H1 (cell line): ENCODE results near the gene CREB1. TPM values are rescaled to one million over a fixed set of nuclear protein-coding genes. Genes with fewer than 3 reads are reported as not detected.
"Not testable (repeated sequence)": the region's sequence is repeated elsewhere in the genome, so short reads cannot be mapped to it uniquely, and the experiment has no call there.

ENCODE experiments used
- CTCF ChIA-PET: fragments of 300-600 bp; sonication (Branson Sonifier 250); formaldehyde crosslinking; loops from one replicate; lab custom pipeline; 2021; ENCODE audit not compliant: partially characterized antibody; lab: Charles Lee
- POLR2A ChIA-PET: fragments of 300-600 bp; sonication (Branson Sonifier 250); formaldehyde crosslinking; loops from one replicate; lab custom pipeline; 2021; ENCODE audit warnings: inconsistent platforms; ENCODE audit not compliant: partially characterized antibody; lab: Charles Lee
- DNase-seq, 2 experiments: peaks; one replicate each; pipeline versions ENCODE4 v3.0.0 to v3.0.0-alpha.2; 2010 to 2022; ENCODE audit warnings: low spot score in 2 of 2, low read depth in 1 of 2, mixed read lengths in 1 of 2
- FAIRE-seq: peaks from 2 replicates; lab custom pipeline; 2011; peaks lifted over from hg19 to GRCh38; lab: Jason Lieb, UNC
- H2AFZ ChIP-seq: 2 replicates; pipeline ENCODE4 v1.8.1; 2012; ENCODE audit warnings: low read length, inconsistent platforms
- H2AK5ac ChIP-seq: 2 replicates; pipeline ENCODE4 v1.6.1; 2013; ENCODE audit warnings: low read depth, low read length
- H2BK120ac ChIP-seq: replicated peaks from 2 replicates; pipeline ENCODE3; 2013; ENCODE audit warnings: low read depth, low read length, inconsistent platforms
- H2BK12ac ChIP-seq: 2 replicates; pipeline ENCODE4 v1.6.1; 2013; ENCODE audit warnings: low read depth, low read length
- H2BK15ac ChIP-seq: 2 replicates; pipeline ENCODE4 v1.6.1; 2013; ENCODE audit warnings: low read length
- H2BK20ac ChIP-seq: 2 replicates; pipeline ENCODE4 v1.6.1; 2013; ENCODE audit warnings: low read length
- H2BK5ac ChIP-seq: 2 replicates; pipeline ENCODE4 v1.6.1; 2013; ENCODE audit warnings: low read depth, low read length
- H3K14ac ChIP-seq: 2 replicates; pipeline ENCODE4 v1.6.1; 2013; ENCODE audit warnings: inconsistent platforms; ENCODE audit not compliant: insufficient read length
- H3K18ac ChIP-seq: 2 replicates; pipeline ENCODE4 v1.6.1; 2013; ENCODE audit warnings: low read length; ENCODE audit errors: extremely low read depth
- H3K23ac ChIP-seq: 2 replicates; pipeline ENCODE4 v1.6.1; 2013; ENCODE audit warnings: inconsistent platforms; ENCODE audit not compliant: insufficient read length
- H3K23me2 ChIP-seq: 2 replicates; pipeline ENCODE4 v1.6.1; 2013; ENCODE audit warnings: low read depth, low read length
- H3K27ac ChIP-seq: 2 replicates; pipeline ENCODE4 v1.6.1; 2011; ENCODE audit warnings: low read depth, low read length, inconsistent platforms
- H3K27me3 ChIP-seq, 4 experiments: replicated peaks in 1 of 4; 1 replicate in 1 of 4; 2 replicates in 3 of 4; pipeline versions ENCODE4 v1.6.1 to v1.8.1; 2011 to 2013; ENCODE audit warnings: low read length in 3 of 4, mild to moderate bottlenecking in 3 of 4, inconsistent platforms in 2 of 4, mixed read lengths in 2 of 4, moderate library complexity in 1 of 4; ENCODE audit not compliant: control insufficient read depth in 3 of 4, insufficient read depth in 3 of 4; ENCODE audit errors: extremely low read depth in 1 of 4
- H3K36me3 ChIP-seq, 4 experiments: 2 replicates each; pipeline versions ENCODE4 v1.6.1 to v1.8.1; 2011 to 2013; ENCODE audit warnings: mild to moderate bottlenecking in 4 of 4, low read length in 3 of 4, moderate library complexity in 2 of 4, control low read depth in 1 of 4, inconsistent platforms in 1 of 4; ENCODE audit not compliant: insufficient read depth in 4 of 4, control insufficient read depth in 2 of 4
- H3K4ac ChIP-seq: replicated peaks from 2 replicates; pipeline ENCODE3; 2013; ENCODE audit warnings: low read length, low read depth, mixed read lengths, inconsistent platforms; ENCODE audit not compliant: insufficient read length
- H3K4me1 ChIP-seq, 4 experiments: replicated peaks in 1 of 4; 1 replicate in 1 of 4; 2 replicates in 3 of 4; pipeline versions ENCODE4 v1.6.1 to v1.8.1; 2011 to 2013; ENCODE audit warnings: low read length in 3 of 4, inconsistent platforms in 2 of 4, mixed read lengths in 1 of 4; ENCODE audit not compliant: insufficient read depth in 4 of 4, control insufficient read depth in 3 of 4
- H3K4me2 ChIP-seq, 2 experiments: 2 replicates each; pipeline versions ENCODE4 v1.6.1 to v1.8.1; 2011 to 2013; ENCODE audit warnings: low read depth in 2 of 2, low read length in 2 of 2, control low read depth in 1 of 2, inconsistent platforms in 1 of 2, mild to moderate bottlenecking in 1 of 2; ENCODE audit not compliant: insufficient read depth in 1 of 2
- H3K4me3 ChIP-seq, 4 experiments: fragments of 200-600, 300-600 bp in 1 of 4; sonication (generic), shearing (Covaris generic), sonication (Bioruptor Twin) in 1 of 4; 2 replicates each; pipeline versions ENCODE4 v1.5.1 to v1.8.1; 2011 to 2016; ENCODE audit warnings: low read length in 4 of 4, low read depth in 3 of 4, control low read depth in 2 of 4, inconsistent platforms in 2 of 4, mild to moderate bottlenecking in 2 of 4, mixed read lengths in 1 of 4, moderate library complexity in 1 of 4; ENCODE audit not compliant: insufficient read depth in 2 of 4; ENCODE audit errors: extremely low read depth in 1 of 4
- H3K56ac ChIP-seq: replicated peaks from 2 replicates; pipeline ENCODE3; 2013; ENCODE audit warnings: low read depth, mild to moderate bottlenecking, mixed read lengths, low read length, inconsistent platforms; ENCODE audit not compliant: insufficient read length
- H3K79me1 ChIP-seq: 2 replicates; pipeline ENCODE4 v1.6.1; 2013; ENCODE audit warnings: low read depth, low read length, control low read depth
- H3K79me2 ChIP-seq, 2 experiments: 2 replicates each; pipeline versions ENCODE4 v1.6.1 to v1.8.1; 2012 to 2013; ENCODE audit warnings: low read length in 2 of 2, mild to moderate bottlenecking in 2 of 2, inconsistent platforms in 1 of 2; ENCODE audit not compliant: insufficient read depth in 2 of 2, control insufficient read depth in 1 of 2
- H3K9ac ChIP-seq, 4 experiments: replicated peaks in 1 of 4; 1 replicate in 1 of 4; 2 replicates in 3 of 4; pipeline versions ENCODE4 v1.6.1 to v1.8.1; 2011 to 2013; ENCODE audit warnings: low read depth in 3 of 4, low read length in 3 of 4, control low read depth in 2 of 4, mild to moderate bottlenecking in 2 of 4, moderate library complexity in 2 of 4, inconsistent platforms in 1 of 4; ENCODE audit errors: extremely low read depth in 1 of 4
- H3K9me3 ChIP-seq, 2 experiments: 2 replicates each; pipeline versions ENCODE4 v1.6.1 to v1.8.1; 2012 to 2013; ENCODE audit warnings: mild to moderate bottlenecking in 2 of 2, moderate library complexity in 2 of 2, control low read depth in 1 of 2, inconsistent platforms in 1 of 2, low read depth in 1 of 2, low read length in 1 of 2, mixed read lengths in 1 of 2; ENCODE audit not compliant: insufficient read depth in 2 of 2
- H4K20me1 ChIP-seq, 2 experiments: replicated peaks in 1 of 2; 2 replicates each; pipeline versions ENCODE3 to v1.8.1; 2011 to 2013; ENCODE audit warnings: inconsistent platforms in 2 of 2, low read length in 2 of 2, mild to moderate bottlenecking in 1 of 2; ENCODE audit not compliant: insufficient read depth in 2 of 2, control insufficient read depth in 1 of 2
- H4K5ac ChIP-seq: 2 replicates; pipeline ENCODE4 v1.6.1; 2013; ENCODE audit warnings: low read length, low read depth, mixed read lengths, inconsistent platforms; ENCODE audit not compliant: insufficient read length
- H4K8ac ChIP-seq: 2 replicates; pipeline ENCODE4 v1.8.0; 2013; ENCODE audit warnings: mild to moderate bottlenecking, moderate library complexity, low read length, inconsistent platforms; ENCODE audit not compliant: insufficient read depth; ENCODE audit errors: extremely low read depth
- H4K91ac ChIP-seq: replicated peaks from 2 replicates; pipeline ENCODE3; 2013; ENCODE audit warnings: low read length, mixed read lengths, inconsistent platforms; ENCODE audit not compliant: insufficient read length
- HDAC2 ChIP-seq, 2 experiments: fragments of 300-600 bp in 1 of 2; sonication (generic) in 1 of 2; IDR thresholded peaks; 2 replicates each; pipeline ENCODE4 v1.6.1; 2011 to 2012; ENCODE audit warnings: low read depth in 2 of 2, low read length in 2 of 2, mild to moderate bottlenecking in 2 of 2, moderate library complexity in 2 of 2, borderline replicate concordance in 1 of 2, inconsistent platforms in 1 of 2
- KDM4A ChIP-seq: IDR thresholded peaks from one replicate; pipeline ENCODE4 v1.7.1; 2012; ENCODE audit warnings: low read depth, mild to moderate bottlenecking, moderate library complexity, low read length, inconsistent platforms; ENCODE audit not compliant: severe bottlenecking
- NRF1 ChIP-seq: IDR thresholded peaks from 2 replicates; pipeline ENCODE4 v1.6.1; 2011; ENCODE audit warnings: mild to moderate bottlenecking, low read depth, low read length, improper control_type of control experiment
- TCF12 ChIP-seq: IDR thresholded peaks from 2 replicates; pipeline ENCODE4 v1.6.1; 2011; ENCODE audit warnings: low read depth, mild to moderate bottlenecking, low read length
- WGBS, 2 experiments: shearing (Covaris generic) in 1 of 2; methylation state at CpG; one replicate each; pipeline versions ENCODE4 v1.1.6 to v1.1.7; 2013 to 2015; ENCODE audit warnings: low lambda C conversion rate in 2 of 2, mixed read lengths in 2 of 2, inconsistent platforms in 1 of 2, low coverage in 1 of 2, missing lambda C conversion rate in 1 of 2; ENCODE audit not compliant: insufficient replicate concordance in 2 of 2, insufficient coverage in 1 of 2, insufficient read length in 1 of 2; ENCODE audit errors: extremely low coverage in 1 of 2, missing lambda C conversion rate in 1 of 2; 5-methylcytosine and 5-hydroxymethylcytosine counted together
- polyA plus RNA-seq, 7 experiments: library from polyadenylated mRNA; depleted of rRNA in 3 of 7; stranded (reverse) in 5 of 7; unstranded in 2 of 7; fragments of >200 nt in 5 of 7; fragments of 200-250 nt in 2 of 7; gene quantifications; 1 replicate in 5 of 7; 2 replicates in 1 of 7; 4 replicates in 1 of 7; pipeline versions ENCODE4 v1.2.1 to v1.2.3, GENCODE V29; 2011 to 2013; ENCODE audit warnings: missing spikeins in 2 of 7, mixed read lengths in 2 of 7
- total RNA-seq: library from RNA; stranded (reverse); fragmentation: NEBNext Ultra II Directional; extraction: Animal tissue kit (Norgen Biotek cat#: 25700); gene quantifications from 2 replicates; pipeline ENCODE4 v1.2.1, GENCODE V29; 2021

The CREB1 gene
- total and polyA plus RNA-seq, 2 of the 8 experiments (the other 6 are each of a cell fraction or from before 2014, with no cell fraction given): 46.3 to 99.0 TPM

- TF ChIP-seq HDAC2 (IDR thresholded peaks at IDR 0.05; ENCODE audit: borderline replicate concordance in 1 of 2, low read depth in 2 of 2, low read length in 2 of 2): no peak
- TF ChIP-seq NRF1: no peak
- no peak for TF ChIP-seq KDM4A
- no peak for TF ChIP-seq TCF12
These were observed 35.6 kb upstream of the CREB1 start (continued) for GRCh38 chr2:207494137-207494536.

GRCh38 chr2:207496936-207497335, 32.8 kb upstream of the CREB1 start:
- H2BK15ac ChIP-seq, H3K79me1 ChIP-seq, H3K18ac ChIP-seq, H3K79me2 ChIP-seq, H3K23ac ChIP-seq, FAIRE-seq, H4K20me1 ChIP-seq, H3K14ac ChIP-seq, H2BK20ac ChIP-seq, H3K27ac ChIP-seq, H2AFZ ChIP-seq, H2BK5ac ChIP-seq, H3K4me3 ChIP-seq, H2BK12ac ChIP-seq, H3K9ac ChIP-seq, H3K4me2 ChIP-seq, H4K91ac ChIP-seq, H4K5ac ChIP-seq, H3K9me3 ChIP-seq, H4K8ac ChIP-seq, H3K36me3 ChIP-seq, H3K56ac ChIP-seq, H2BK120ac ChIP-seq, H2AK5ac ChIP-seq, H3K23me2 ChIP-seq, H3K4me1 ChIP-seq, H3K27me3 ChIP-seq, DNase-seq, H3K4ac ChIP-seq: not testable (repeated sequence)
- CTCF ChIA-PET: interaction anchor here (0.7 to 1.5 kb wide), 7 partner anchors 13 to 714 kb away, joined by 3 to 4 read pairs (median 3); no protein-coding TSS in a partner anchor
- 89% methylated on average over 7 of the region's 12 CpGs; no CpG with 5 or more reads in 1 of the 2 experiments for WGBS, 2 experiments
- POLR2A ChIA-PET: interaction anchor here (1.1 kb wide), 2 partner anchors 33 to 52 kb away, joined by 3 read pairs; partner anchors contain the start of gene CREB1
